Measurements from ENCODE around the gene TRIM39. TPM values are rescaled to one million over a fixed set of nuclear protein-coding genes. Genes with fewer than 3 reads are reported as not detected.
A peak's percentile ranks its signal among the peaks of the same experiment; 100 is the strongest.

Gene TRIM39
- polyA plus RNA-seq, 1 of the 3 experiments (the other 2 are of a cell fraction): 6.5 TPM

GRCh38 chr6:30349421-30350177 lies 22.9 kb downstream of the TRIM39 start:
- no peaks in the 10 kb centered on the region for H3K9me3 ChIP-seq
- no peak overlapping the region for H3K4me3 ChIP-seq (ENCODE audit: low read depth in 2 of 2, low read length in 1 of 2)
- ChIA-PET CTCF (interaction anchor here (0.9 kb wide), 1 partner anchor 111 kb away, joined by 3 read pairs; no protein-coding TSS in a partner anchor), POLR2A (no interaction called here)
- no peak overlapping the region for H2AFZ ChIP-seq (ENCODE audit: low read depth)
- peaks cover 0 to 11% of the 10 kb centered on the region in 2 experiments for H3K36me3 ChIP-seq (replicated peaks in 1 of 2; ENCODE audit: control insufficient read depth in 1 of 2, insufficient read depth in 2 of 2, low read length in 1 of 2)
- 50% methylated on average over 3 of the region's 3 CpGs for WGBS (ENCODE audit: low lambda C conversion rate)
- H3K4me1 ChIP-seq (ENCODE audit: control insufficient read depth in 1 of 2, insufficient read depth in 2 of 2, low read depth in 1 of 2, low read length in 1 of 2): peaks cover 3 to 9% of the 10 kb centered on the region in 2 experiments; a peak in 3 of 4 replicates
- DNase-seq: no peak
- peaks cover 7% of the 10 kb centered on the region; the same call in 1 of the 2 replicates for H3K79me2 ChIP-seq (ENCODE audit: insufficient read depth)
- H3K4me2 ChIP-seq: no peak overlapping the region
- no peaks in the 10 kb centered on the region for H3F3A ChIP-seq (replicated peaks; ENCODE audit: insufficient read depth)
- no peaks in the 10 kb centered on the region for H3K9me2 ChIP-seq
- TF ChIP-seq TAF1 (IDR thresholded peaks at IDR 0.05; ENCODE audit: borderline replicate concordance, low read depth, low read length) (no peak), CTCF (IDR thresholded peaks at IDR 0.05) (peak; percentile 32; the same call in 1 of the 2 replicates), ZBTB33 (IDR thresholded peaks at IDR 0.05; ENCODE audit: borderline replicate concordance, low read depth) (no peak)
- no peak overlapping the region for H3K27ac ChIP-seq (ENCODE audit: low read depth in 2 of 2, low read length in 1 of 2)
- no peaks in the 10 kb centered on the region for H4K20me1 ChIP-seq (ENCODE audit: insufficient read depth)
- H3K9ac ChIP-seq: no peak overlapping the region
- no peaks in the 10 kb centered on the region for H3K27me3 ChIP-seq (ENCODE audit: insufficient read depth)

GRCh38 chr6:30350524-30350923 lies 23.8 kb downstream of the TRIM39 start:
- Histone ChIP-seq H3K9me3 (no peaks in the 10 kb centered on the region), H3K36me3 (replicated peaks in 1 of 2; ENCODE audit: control insufficient read depth in 1 of 2, insufficient read depth in 2 of 2, low read length in 1 of 2) (peaks cover 0 to 11% of the 10 kb centered on the region in 2 experiments), H3K27ac (ENCODE audit: low read depth in 2 of 2, low read length in 1 of 2) (no peak overlapping the region), H3K4me1 (ENCODE audit: control insufficient read depth in 1 of 2, insufficient read depth in 2 of 2, low read depth in 1 of 2, low read length in 1 of 2) (peaks cover 3 to 8% of the 10 kb centered on the region in 2 experiments; a peak in 3 of 4 replicates), H3K4me2 (no peak overlapping the region), H3K27me3 (ENCODE audit: insufficient read depth) (no peaks in the 10 kb centered on the region; the same call in 1 of the 2 replicates), H3K4me3 (ENCODE audit: low read depth in 2 of 2, low read length in 1 of 2) (no peak overlapping the region), H3K79me2 (ENCODE audit: insufficient read depth) (peaks cover 7% of the 10 kb centered on the region; the same call in 1 of the 2 replicates), H2AFZ (ENCODE audit: low read depth) (no peak overlapping the region), H3K9ac (no peak overlapping the region), H4K20me1 (ENCODE audit: insufficient read depth) (no peaks in the 10 kb centered on the region), H3K9me2 (no peaks in the 10 kb centered on the region), H3F3A (replicated peaks; ENCODE audit: insufficient read depth) (no peaks in the 10 kb centered on the region)
- POLR2A ChIA-PET: no interaction called here
- WGBS (ENCODE audit: low lambda C conversion rate): 38% methylated on average over 1 of the region's 1 CpG
- TF ChIP-seq FOXJ3 (CRISPR knock-in tag; IDR thresholded peaks at IDR 0.05) (no peak), YY1 (IDR thresholded peaks at IDR 0.05; ENCODE audit: low read depth) (no peak), GABPA (IDR thresholded peaks at IDR 0.05; ENCODE audit: low read depth) (no peak), MEF2A (IDR thresholded peaks at IDR 0.05; ENCODE audit: borderline replicate concordance, low read depth) (no peak), TAF1 (IDR thresholded peaks at IDR 0.05; ENCODE audit: borderline replicate concordance, low read depth, low read length) (no peak), TCF12 (IDR thresholded peaks at IDR 0.05) (no peak), NRF1 (IDR thresholded peaks at IDR 0.05; ENCODE audit: low read depth, low read length) (no peak), GATA2 (CRISPR knock-in tag; IDR thresholded peaks at IDR 0.05) (no peak), SIN3A (IDR thresholded peaks at IDR 0.05; ENCODE audit: borderline replicate concordance, low read depth, low read length) (no peak), USF2 (IDR thresholded peaks at IDR 0.05; ENCODE audit: borderline replicate concordance, low read depth, low read length) (no peak), FOSL2 (IDR thresholded peaks at IDR 0.05; ENCODE audit: borderline replicate concordance, low read depth) (no peak)
- DNase-seq: no peak
- CTCF ChIA-PET: no interaction called here

All from SK-N-SH (cell line).